Hematopoietic multipotent progenitor cell (in vitro differentiated cells): ENCODE measurements around the gene MFGE8. TPM values are rescaled to one million over a fixed set of nuclear protein-coding genes. Genes with fewer than 3 reads are reported as not detected.

Experiments
- DNase-seq, 3 donors: peaks; one replicate each; pipeline ENCODE4 v3.0.0-alpha.2; 2011 to 2015; ENCODE audit warnings: low read depth in 2 of 3, low spot score in 2 of 3
- total RNA-seq: library from RNA; depleted of rRNA; stranded (reverse); fragments of >200 nt; gene quantifications from one replicate; pipeline ENCODE4 v1.2.3, GENCODE V29; 2012

Gene MFGE8
- total RNA-seq, 1 donor, result 46.3 TPM

GRCh38 chr15:88920186-88920891 is 7.2 kb upstream of the MFGE8 start:
- DNase-seq, result no peak

GRCh38 chr15:88918738-88919137 is 5.6 kb upstream of the MFGE8 start:
- no peak for DNase-seq

DNA sequence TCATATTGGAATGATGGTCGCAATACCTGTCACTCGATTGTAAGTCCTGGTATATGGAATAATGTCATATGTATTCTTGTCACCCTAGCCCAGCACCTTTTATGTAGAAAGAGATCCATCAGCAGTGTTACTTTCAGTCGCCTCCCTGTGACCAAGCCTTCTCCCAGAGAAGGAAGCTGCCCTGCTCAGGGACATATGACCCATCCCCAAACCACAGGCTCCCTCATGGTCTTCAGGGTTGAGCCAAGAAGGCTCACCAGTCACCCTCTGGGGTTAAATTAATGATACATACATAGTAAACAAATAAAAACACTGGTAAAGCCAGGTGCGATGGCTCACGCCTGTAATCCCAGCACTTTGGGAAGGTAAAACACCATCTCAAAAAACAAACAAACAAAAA is 4.6 kb upstream of the MFGE8 start:
- DNase-seq, result no peak

GRCh38 chr15:88915354-88915753 is 2.2 kb upstream of the MFGE8 start:
- DNase-seq, result no peak

DNA sequence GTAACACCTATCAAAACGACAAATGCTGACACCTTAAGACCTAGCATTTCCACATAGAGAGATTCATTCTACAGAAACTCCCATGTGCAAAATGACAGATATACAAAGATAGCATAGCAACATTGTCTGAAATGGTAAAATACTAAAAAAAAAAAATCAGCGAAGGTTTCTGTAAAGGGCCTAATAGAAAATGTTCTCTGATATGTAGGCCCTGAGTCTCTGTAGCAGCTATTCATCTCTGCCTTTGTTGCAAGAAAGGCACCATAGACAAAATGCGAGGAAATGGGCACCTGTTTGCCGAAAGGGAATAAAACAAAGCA is 631 bp upstream of the MFGE8 start:
- no peak for DNase-seq

GRCh38 chr15:88912500-88912921 is 668 bp downstream of the MFGE8 start:
- no peak for DNase-seq

- DNase-seq, result no peak
These were observed 1.4 kb downstream of the MFGE8 start for GRCh38 chr15:88911766-88912118.

DNA sequence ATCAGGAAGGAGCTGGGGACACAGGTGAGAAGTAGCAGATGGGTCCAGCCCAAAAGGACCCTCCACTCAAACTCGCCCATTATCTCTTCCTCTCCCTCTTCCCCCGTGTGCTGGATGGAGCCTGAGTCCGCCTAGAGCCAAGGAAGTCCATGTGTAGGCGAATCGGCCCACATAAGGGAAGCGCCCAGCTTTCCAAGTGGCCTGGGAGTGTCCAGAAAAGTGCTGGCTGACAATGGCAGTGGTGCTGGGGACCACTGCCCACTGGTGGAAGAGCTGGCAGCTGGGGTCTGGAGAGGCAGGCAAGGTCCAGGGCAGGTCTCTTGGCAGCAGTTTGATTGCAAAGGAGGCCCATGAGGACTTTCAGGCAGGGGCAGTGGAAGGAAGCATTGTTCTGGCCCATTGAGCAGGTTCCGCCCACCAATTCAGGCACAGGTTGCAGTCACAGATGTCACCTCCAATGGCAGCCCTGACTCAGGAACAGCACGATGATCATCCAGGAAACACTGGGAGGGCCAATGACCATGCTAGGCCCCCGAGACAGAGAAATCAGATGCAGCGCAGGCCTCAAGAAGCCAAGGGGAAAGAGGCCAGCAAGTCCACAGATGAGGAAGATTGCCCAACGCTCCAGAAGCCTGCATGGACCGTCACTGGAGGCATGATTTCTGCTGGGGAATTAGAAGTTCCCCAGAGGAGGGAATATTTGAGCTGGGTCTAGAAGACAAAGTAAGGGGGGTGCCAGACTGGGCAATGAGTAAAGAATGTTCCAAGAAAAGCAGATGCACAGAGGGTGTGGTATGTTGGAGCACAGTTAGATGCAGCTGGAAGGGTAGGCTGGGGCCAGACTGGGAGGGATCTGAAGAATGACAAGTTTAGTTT is 3.0 kb downstream of the MFGE8 start:
- no peak for DNase-seq

- no peak for DNase-seq
These were observed 4.2 kb downstream of the MFGE8 start for GRCh38 chr15:88908697-88909621.

GRCh38 chr15:88908123-88908522 is 5.1 kb downstream of the MFGE8 start:
- DNase-seq, result no peak

DNA sequence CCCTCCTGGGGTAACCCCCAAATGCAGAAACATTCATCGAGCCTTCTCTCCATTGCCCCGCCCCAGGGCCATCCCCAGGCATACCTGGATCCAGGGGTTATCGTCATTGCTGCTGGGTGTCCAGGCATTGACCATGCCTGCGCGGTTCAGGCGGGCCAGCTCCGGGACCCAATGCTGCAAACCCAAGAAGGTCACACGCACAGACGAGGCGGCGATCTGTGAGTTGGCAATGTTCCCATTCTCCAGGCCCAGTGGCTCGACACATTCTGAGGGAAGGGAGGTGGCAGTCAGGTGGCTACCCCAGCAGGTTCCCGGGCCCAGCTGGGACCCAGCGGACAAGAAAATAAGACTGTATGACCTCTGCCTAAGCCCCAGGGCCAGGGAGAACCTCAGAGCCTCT is 6.1 kb downstream of the MFGE8 start:
- no peak for DNase-seq

DNA sequence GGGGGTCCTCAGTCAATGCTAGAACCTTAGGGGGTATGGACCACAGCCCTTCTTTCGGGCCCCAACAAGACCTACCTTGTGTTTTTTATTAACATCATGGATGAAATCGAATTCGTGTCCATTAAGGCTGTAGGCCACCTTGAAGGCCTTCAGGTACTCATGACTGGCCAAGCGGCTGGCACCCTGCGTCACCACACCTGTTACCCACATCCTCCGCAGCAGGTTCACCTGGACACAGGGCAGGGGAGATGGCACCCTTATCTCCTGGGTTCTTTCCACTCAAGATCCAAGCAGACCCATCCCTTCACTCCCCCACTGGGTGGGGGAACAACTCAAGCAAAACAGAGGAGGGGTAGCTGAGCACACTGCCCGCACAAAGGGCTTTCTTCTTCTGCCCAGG is 6.6 kb downstream of the MFGE8 start:
- DNase-seq, result no peak

DNA sequence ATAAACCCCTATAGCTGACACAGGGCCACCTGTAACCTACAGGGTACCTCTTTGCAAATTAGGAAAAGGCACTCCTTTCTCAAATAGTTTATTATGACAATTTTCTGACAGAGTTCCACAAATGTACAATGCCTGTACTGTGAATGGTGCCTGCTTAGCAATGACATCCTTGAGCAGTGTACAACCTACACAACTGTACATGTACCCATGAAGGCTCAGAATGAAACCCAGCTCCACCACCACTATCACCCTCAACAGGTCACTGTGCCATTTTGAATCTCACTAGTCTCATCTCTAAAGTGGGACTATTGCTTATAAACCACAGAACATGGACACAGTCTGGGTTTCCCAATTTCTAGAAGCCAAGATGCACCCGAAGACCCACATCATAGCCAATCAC is 7.0 kb downstream of the MFGE8 start:
- DNase-seq, result no peak

- no peak for DNase-seq
These were observed 7.6 kb downstream of the MFGE8 start for GRCh38 chr15:88905576-88905975.

- peak; percentile 72 to 90 (median 84) for DNase-seq
These were observed 8.4 kb downstream of the MFGE8 start for GRCh38 chr15:88904624-88905327.

- DNase-seq, result no peak
These were observed 8.9 kb downstream of the MFGE8 start for GRCh38 chr15:88904257-88904623.

DNA sequence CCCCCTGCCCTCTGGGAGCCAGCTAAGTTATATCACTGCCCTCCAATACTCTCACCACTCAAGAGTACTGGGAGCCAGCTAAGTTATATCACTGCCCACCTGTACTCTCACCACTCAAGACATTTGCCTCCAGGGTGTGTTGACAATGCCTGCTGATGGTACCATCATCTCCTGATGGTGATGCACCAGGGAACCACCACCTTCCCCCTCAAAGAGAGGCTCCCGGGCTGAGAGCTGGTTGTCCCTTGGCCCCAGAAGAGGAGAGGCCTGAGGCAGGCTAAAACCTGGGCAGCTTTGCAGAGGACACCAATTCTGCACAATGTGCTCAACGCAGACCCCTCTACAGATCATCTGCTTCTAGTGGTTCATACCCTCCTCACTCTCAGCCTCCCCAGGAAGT is 10.3 kb downstream of the MFGE8 start:
- DNase-seq, result no peak

DNA sequence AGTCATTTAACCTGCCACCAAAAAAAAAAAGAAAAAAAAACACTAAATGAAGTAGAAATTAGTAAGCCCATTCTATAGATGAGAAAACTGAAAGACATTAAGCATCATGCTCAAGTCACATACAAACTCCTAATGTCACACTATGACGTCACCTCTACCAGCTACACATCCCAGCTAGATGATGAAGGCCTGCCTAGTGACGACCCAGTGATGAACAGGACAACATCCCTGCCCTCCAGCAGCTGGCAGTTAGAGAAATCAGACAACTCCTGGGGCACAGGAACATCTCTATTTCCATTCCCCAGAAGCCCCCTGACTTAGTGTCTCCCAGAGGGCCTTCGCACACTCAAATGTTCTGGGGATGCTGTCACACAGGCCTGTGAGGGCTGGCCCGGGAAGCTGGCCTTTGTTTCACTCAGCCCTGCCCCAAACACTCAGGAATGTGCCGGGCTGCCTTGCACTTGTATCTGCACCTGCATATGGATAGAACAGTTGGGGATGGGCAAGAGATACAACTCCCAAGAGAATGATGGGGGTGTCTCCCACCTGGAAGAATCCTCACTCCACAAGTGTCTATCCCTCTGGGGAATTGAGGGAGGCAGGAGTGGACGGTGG is 10.9 kb downstream of the MFGE8 start:
- no peak for DNase-seq

- no peak for DNase-seq
These were observed 11.5 kb downstream of the MFGE8 start for GRCh38 chr15:88901508-88902220.

DNA sequence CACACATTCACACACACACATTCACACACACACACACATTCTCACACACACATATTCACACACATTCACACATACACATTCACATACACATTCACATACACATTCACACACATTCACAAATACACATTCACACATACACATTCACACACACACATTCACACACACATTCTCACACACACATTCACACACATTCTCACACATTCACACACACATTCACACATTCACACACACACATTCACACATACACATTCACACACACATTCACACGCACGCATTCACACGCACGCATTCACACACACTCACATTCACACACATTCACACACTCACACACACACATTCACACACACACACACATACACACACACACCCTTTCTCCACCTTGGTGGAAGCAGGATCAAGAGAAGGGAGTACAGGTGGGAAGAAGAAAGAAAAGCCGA is 12.2 kb downstream of the MFGE8 start:
- DNase-seq, result no peak
